Endothelial cell (in vitro differentiated cells): ENCODE results near the gene BMERB1. TPM values are rescaled to one million over a fixed set of nuclear protein-coding genes. Genes with fewer than 3 reads are reported as not detected.

Source experiments
- DNase-seq: peaks from one replicate; pipeline ENCODE4 v3.0.0; 2021; ENCODE audit warnings: low spot score
- H3K27ac Mint-ChIP-seq: one replicate; pipeline ENCODE4 v1.8.0; 2021; ENCODE audit warnings: mixed read lengths, inconsistent platforms; ENCODE audit not compliant: unreplicated experiment
- H3K27me3 Mint-ChIP-seq: one replicate; pipeline ENCODE4 v1.8.0; 2021; ENCODE audit warnings: mild to moderate bottlenecking, moderate library complexity, mixed read lengths, inconsistent platforms; ENCODE audit not compliant: unreplicated experiment
- H3K36me3 Mint-ChIP-seq: one replicate; pipeline ENCODE4 v1.8.0; 2021; ENCODE audit warnings: mild to moderate bottlenecking, low read depth, mixed read lengths, inconsistent platforms; ENCODE audit not compliant: unreplicated experiment
- H3K4me1 Mint-ChIP-seq: one replicate; pipeline ENCODE4 v1.8.0; 2021; ENCODE audit warnings: mild to moderate bottlenecking, mixed read lengths, inconsistent platforms; ENCODE audit not compliant: unreplicated experiment
- H3K4me3 Mint-ChIP-seq: one replicate; pipeline ENCODE4 v1.8.0; 2021; ENCODE audit warnings: mild to moderate bottlenecking, mixed read lengths, inconsistent platforms; ENCODE audit not compliant: unreplicated experiment
- H3K9me3 Mint-ChIP-seq: one replicate; pipeline ENCODE4 v1.8.0; 2021; ENCODE audit warnings: mixed read lengths, inconsistent platforms; ENCODE audit not compliant: unreplicated experiment
- CTCF ChIP-seq: fragments of 200-600 bp; sonication (generic); IDR thresholded peaks from one replicate; pipeline ENCODE4 v1.5.0; 2021; ENCODE audit warnings: antibody characterized with exemption; ENCODE audit not compliant: unreplicated experiment
- total RNA-seq: library from RNA; stranded (reverse); fragmentation: NEBNext Ultra II Directional; extraction: Animal tissue kit (Norgen Biotek cat#: 25700); gene quantifications from one replicate; pipeline ENCODE4 v1.2.1, GENCODE V29; 2021; ENCODE audit not compliant: unreplicated experiment

Gene BMERB1
- total RNA-seq, 1 donor from 2014 or later: 9.9 TPM

- Mint-ChIP-seq H3K36me3 (no peaks in the 10 kb centered on the region), H3K27ac (no peak overlapping the region), H3K27me3 (no peaks in the 10 kb centered on the region), H3K4me3 (no peak overlapping the region), H3K4me1 (peaks cover 5% of the 10 kb centered on the region), H3K9me3 (no peaks in the 10 kb centered on the region)
- no peak for TF ChIP-seq CTCF
- DNase-seq: no peak
Observed at GRCh38 chr16:15483857-15484256, 49.5 kb downstream of the BMERB1 start.

- no peaks in the 10 kb centered on the region for H3K9me3 Mint-ChIP-seq
- DNase-seq: no peak
Observed at GRCh38 chr16:15484662-15485061, 50.3 kb downstream of the BMERB1 start.

GRCh38 chr16:15485175-15485574, 50.8 kb downstream of the BMERB1 start:
- DNase-seq: no peak
- H3K4me3 Mint-ChIP-seq: no peak overlapping the region
- H3K4me1 Mint-ChIP-seq: peaks cover 5% of the 10 kb centered on the region
- no peaks in the 10 kb centered on the region for H3K9me3 Mint-ChIP-seq
- no peaks in the 10 kb centered on the region for H3K36me3 Mint-ChIP-seq
- no peak overlapping the region for H3K27ac Mint-ChIP-seq
- TF ChIP-seq CTCF: no peak
- no peaks in the 10 kb centered on the region for H3K27me3 Mint-ChIP-seq

More at GRCh38 chr16:15484662-15485061, 50.3 kb downstream of the BMERB1 start:
- no peak overlapping the region for H3K27ac Mint-ChIP-seq
- H3K36me3 Mint-ChIP-seq: no peaks in the 10 kb centered on the region
- TF ChIP-seq CTCF: no peak
- peaks cover 5% of the 10 kb centered on the region for H3K4me1 Mint-ChIP-seq
- H3K27me3 Mint-ChIP-seq: no peaks in the 10 kb centered on the region
- H3K4me3 Mint-ChIP-seq: no peak overlapping the region

GRCh38 chr16:15486661-15487060, 52.3 kb downstream of the BMERB1 start:
- no peak for TF ChIP-seq CTCF
- Mint-ChIP-seq H3K4me1 (peaks cover 5% of the 10 kb centered on the region), H3K36me3 (no peaks in the 10 kb centered on the region), H3K4me3 (no peak overlapping the region), H3K27ac (no peak overlapping the region), H3K27me3 (no peaks in the 10 kb centered on the region), H3K9me3 (no peaks in the 10 kb centered on the region)
- no peak for DNase-seq

GRCh38 chr16:15487336-15488284, 53.2 kb downstream of the BMERB1 start:
- Mint-ChIP-seq H3K4me3 (no peak overlapping the region), H3K27me3 (no peaks in the 10 kb centered on the region), H3K4me1 (no peaks in the 10 kb centered on the region), H3K36me3 (no peaks in the 10 kb centered on the region), H3K27ac (no peak overlapping the region), H3K9me3 (no peaks in the 10 kb centered on the region)
- TF ChIP-seq CTCF: no peak
- DNase-seq: no peak
